ENCODE data around the gene FGF1.

The FGF1 gene

DNA sequence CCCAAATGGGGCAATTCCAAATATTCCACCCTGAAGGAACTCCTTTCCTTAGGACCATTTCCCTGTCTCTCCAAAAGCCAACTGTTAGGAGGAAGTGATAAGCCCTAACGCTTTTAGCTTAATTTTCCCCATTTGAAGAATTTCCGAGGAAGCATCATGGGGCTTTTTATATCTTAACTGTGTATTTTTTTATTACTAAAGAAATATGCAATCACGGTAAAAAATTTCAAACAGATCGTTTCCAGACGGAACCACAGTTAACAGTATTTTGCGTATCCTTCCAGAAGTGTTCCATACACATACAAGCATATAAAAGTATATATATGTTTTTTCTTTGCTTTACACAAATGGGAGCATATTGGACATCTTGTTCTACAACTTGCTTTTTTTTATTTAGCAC lies 133.8 kb downstream of the FGF1 start:
- no peak for TF ChIP-seq EZH2phosphoT487 (IDR thresholded peaks at IDR 0.05; ENCODE audit: low read depth)
- TF ChIP-seq, protein P1, sequence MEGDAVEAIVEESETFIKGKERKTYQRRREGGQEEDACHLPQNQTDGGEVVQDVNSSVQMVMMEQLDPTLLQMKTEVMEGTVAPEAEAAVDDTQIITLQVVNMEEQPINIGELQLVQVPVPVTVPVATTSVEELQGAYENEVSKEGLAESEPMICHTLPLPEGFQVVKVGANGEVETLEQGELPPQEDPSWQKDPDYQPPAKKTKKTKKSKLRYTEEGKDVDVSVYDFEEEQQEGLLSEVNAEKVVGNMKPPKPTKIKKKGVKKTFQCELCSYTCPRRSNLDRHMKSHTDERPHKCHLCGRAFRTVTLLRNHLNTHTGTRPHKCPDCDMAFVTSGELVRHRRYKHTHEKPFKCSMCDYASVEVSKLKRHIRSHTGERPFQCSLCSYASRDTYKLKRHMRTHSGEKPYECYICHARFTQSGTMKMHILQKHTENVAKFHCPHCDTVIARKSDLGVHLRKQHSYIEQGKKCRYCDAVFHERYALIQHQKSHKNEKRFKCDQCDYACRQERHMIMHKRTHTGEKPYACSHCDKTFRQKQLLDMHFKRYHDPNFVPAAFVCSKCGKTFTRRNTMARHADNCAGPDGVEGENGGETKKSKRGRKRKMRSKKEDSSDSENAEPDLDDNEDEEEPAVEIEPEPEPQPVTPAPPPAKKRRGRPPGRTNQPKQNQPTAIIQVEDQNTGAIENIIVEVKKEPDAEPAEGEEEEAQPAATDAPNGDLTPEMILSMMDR (IDR thresholded peaks at IDR 0.05; ENCODE audit: low read depth, low read length): no peak

GRCh38 chr5:142551338-142552067 lies 134.4 kb downstream of the FGF1 start:
- no peak overlapping the region for H3K4me2 ChIP-seq (ENCODE audit: low read length)
- TF ChIP-seq EZH2phosphoT487 (IDR thresholded peaks at IDR 0.05; ENCODE audit: low read depth): no peak
- TF ChIP-seq, protein P1 (IDR thresholded peaks at IDR 0.05; ENCODE audit: low read depth, low read length): no peak
- no peaks in the 10 kb centered on the region for H3K4me1 ChIP-seq (ENCODE audit: low read length)
- H3K36me3 ChIP-seq (replicated peaks; ENCODE audit: low read depth, low read length): no peaks in the 10 kb centered on the region
- no peak overlapping the region for H3K27ac ChIP-seq (ENCODE audit: low read length)
- no peak overlapping the region for H3K4me3 ChIP-seq (ENCODE audit: low read length)
- H3K9ac ChIP-seq (ENCODE audit: low read length): no peak overlapping the region
- no peaks in the 10 kb centered on the region; the same call in 1 of the 2 replicates for H3K27me3 ChIP-seq (ENCODE audit: low read depth, low read length)
- no peak overlapping the region for H2AFZ ChIP-seq (ENCODE audit: low read depth, low read length)
- no peaks in the 10 kb centered on the region for H4K20me1 ChIP-seq (ENCODE audit: insufficient read depth, low read length)
- no peaks in the 10 kb centered on the region for H3K9me3 ChIP-seq (ENCODE audit: insufficient read depth, low read length)
- no peaks in the 10 kb centered on the region for H3K79me2 ChIP-seq (ENCODE audit: low read length)

More for the DNA sequence above, 133.8 kb downstream of the FGF1 start:
- Histone ChIP-seq H3K27ac (ENCODE audit: low read length) (no peak overlapping the region), H3K9ac (ENCODE audit: low read length) (no peak overlapping the region), H3K79me2 (ENCODE audit: low read length) (no peaks in the 10 kb centered on the region), H3K4me2 (ENCODE audit: low read length) (no peak overlapping the region), H4K20me1 (ENCODE audit: insufficient read depth, low read length) (no peaks in the 10 kb centered on the region), H3K27me3 (ENCODE audit: low read depth, low read length) (no peaks in the 10 kb centered on the region; the same call in 1 of the 2 replicates), H3K4me1 (ENCODE audit: low read length) (no peaks in the 10 kb centered on the region), H3K9me3 (ENCODE audit: insufficient read depth, low read length) (no peaks in the 10 kb centered on the region), H3K36me3 (replicated peaks; ENCODE audit: low read depth, low read length) (no peaks in the 10 kb centered on the region), H2AFZ (ENCODE audit: low read depth, low read length) (no peak overlapping the region), H3K4me3 (ENCODE audit: low read length) (no peak overlapping the region)

GRCh38 chr5:142550471-142550870 lies 135.4 kb downstream of the FGF1 start:
- Histone ChIP-seq H3K9me3 (ENCODE audit: insufficient read depth, low read length) (no peaks in the 10 kb centered on the region), H3K4me1 (ENCODE audit: low read length) (no peaks in the 10 kb centered on the region), H3K36me3 (replicated peaks; ENCODE audit: low read depth, low read length) (no peaks in the 10 kb centered on the region), H4K20me1 (ENCODE audit: insufficient read depth, low read length) (no peaks in the 10 kb centered on the region), H3K4me3 (ENCODE audit: low read length) (no peak overlapping the region), H3K4me2 (ENCODE audit: low read length) (no peak overlapping the region), H3K27me3 (ENCODE audit: low read depth, low read length) (no peaks in the 10 kb centered on the region; the same call in 1 of the 2 replicates), H3K9ac (ENCODE audit: low read length) (no peak overlapping the region), H3K79me2 (ENCODE audit: low read length) (no peaks in the 10 kb centered on the region), H3K27ac (ENCODE audit: low read length) (no peak overlapping the region), H2AFZ (ENCODE audit: low read depth, low read length) (no peak overlapping the region)
- TF ChIP-seq EZH2phosphoT487 (IDR thresholded peaks at IDR 0.05; ENCODE audit: low read depth): no peak
- TF ChIP-seq, protein P1 (IDR thresholded peaks at IDR 0.05; ENCODE audit: low read depth, low read length): no peak

- H3K9me3 ChIP-seq (ENCODE audit: insufficient read depth, low read length): no peaks in the 10 kb centered on the region
- no peaks in the 10 kb centered on the region for H3K79me2 ChIP-seq (ENCODE audit: low read length)
- no peak overlapping the region for H3K9ac ChIP-seq (ENCODE audit: low read length)
- H3K36me3 ChIP-seq (replicated peaks; ENCODE audit: low read depth, low read length): no peaks in the 10 kb centered on the region
- no peak overlapping the region for H2AFZ ChIP-seq (ENCODE audit: low read depth, low read length)
- no peaks in the 10 kb centered on the region; the same call in 1 of the 2 replicates for H3K27me3 ChIP-seq (ENCODE audit: low read depth, low read length)
- no peak overlapping the region for H3K4me2 ChIP-seq (ENCODE audit: low read length)
- H3K27ac ChIP-seq (ENCODE audit: low read length): no peak overlapping the region
- H3K4me1 ChIP-seq (ENCODE audit: low read length): no peaks in the 10 kb centered on the region
- no peaks in the 10 kb centered on the region for H4K20me1 ChIP-seq (ENCODE audit: insufficient read depth, low read length)
- TF ChIP-seq EZH2phosphoT487 (IDR thresholded peaks at IDR 0.05; ENCODE audit: low read depth): no peak
- TF ChIP-seq, protein P1 (IDR thresholded peaks at IDR 0.05; ENCODE audit: low read depth, low read length): no peak
- no peak overlapping the region for H3K4me3 ChIP-seq (ENCODE audit: low read length)
These were observed 136.1 kb downstream of the FGF1 start for GRCh38 chr5:142549834-142550233.

Data from OCI-LY3 (cell line).